ENCODE measurements around the gene RAB5B. TPM values are rescaled to one million over a fixed set of nuclear protein-coding genes. Genes with fewer than 3 reads are reported as not detected.

RAB5B gene
- polyA plus RNA-seq, 3 donors, result 44.0 to 63.0 (median 48.5) TPM

DNA sequence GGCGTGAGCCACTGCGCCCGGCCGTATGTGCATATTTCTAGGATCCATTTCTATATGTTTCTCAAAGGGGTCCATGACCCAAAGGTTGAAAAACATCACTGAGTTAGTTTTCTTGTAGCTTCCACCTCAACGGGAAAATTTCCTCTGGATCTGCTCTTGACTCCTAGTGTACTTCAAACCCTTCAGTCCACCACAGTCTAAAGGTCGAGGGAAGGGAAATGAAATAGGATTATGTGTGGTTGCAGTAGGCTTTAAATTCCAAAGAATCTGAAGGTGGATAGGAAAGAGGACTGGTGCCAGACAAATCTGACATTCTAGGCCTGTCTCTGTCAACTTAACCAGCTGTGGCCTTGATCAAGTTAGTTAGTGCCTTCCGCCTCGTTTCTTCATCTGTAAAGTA, 21.5 kb downstream of the RAB5B start:
- Histone ChIP-seq H3K36me3 (replicated peaks in 1 of 2; ENCODE audit: control insufficient read depth in 1 of 2, insufficient read depth in 2 of 2, low read length in 2 of 2) (peaks cover 43 to 51% of the 10 kb centered on the region in 2 donors), H3K4me3 (replicated peaks in 1 of 3; ENCODE audit: low read depth in 2 of 3, low read length in 3 of 3) (no peak overlapping the region), H3K4me1 (ENCODE audit: control insufficient read depth in 1 of 2, insufficient read depth in 2 of 2, low read length in 2 of 2) (peaks cover 14 to 19% of the 10 kb centered on the region in 2 donors), H3K4me2 (replicated peaks; ENCODE audit: extremely low read depth, low read length, poor library complexity, severe bottlenecking) (no peak overlapping the region), H3K9me3 (replicated peaks in 1 of 2; ENCODE audit: control insufficient read depth in 1 of 2, insufficient read depth in 1 of 2, low read length in 2 of 2) (no peaks in the 10 kb centered on the region), H3K79me2 (ENCODE audit: insufficient read depth, low read length) (peaks cover 6% of the 10 kb centered on the region), H3K27ac (ENCODE audit: low read depth in 1 of 2, low read length in 2 of 2) (no peak overlapping the region), H4K20me1 (ENCODE audit: insufficient read depth, low read length) (no peaks in the 10 kb centered on the region), H3K27me3 (ENCODE audit: control insufficient read depth in 2 of 2, insufficient read depth in 2 of 2, low read length in 2 of 2) (no peaks in the 10 kb centered on the region), H2AFZ (ENCODE audit: insufficient read depth, low read depth, low read length, poor library complexity, severe bottlenecking) (no peak overlapping the region), H3K9ac (ENCODE audit: insufficient read depth, low read length, poor library complexity, severe bottlenecking) (no peak overlapping the region)
- H3K27ac Mint-ChIP-seq, result peak overlapping the region in 1 of 7 donors; percentile 35
- no peak for DNase-seq
- H3K27me3 Mint-ChIP-seq (ENCODE audit: low read depth in 3 of 3), result no peaks in the 10 kb centered on the region
- intact Hi-C loops (cut with micrococcal nuclease), result loop anchor here (5.0 to 10.0 kb wide), 2 partner anchors 47 to 109 kb away; partner anchors contain the start of genes PA2G4 (in 1 of the 2) and RPS26 (in 1 of the 2)
- no peak overlapping the region for H3K4me3 Mint-ChIP-seq
- no peaks in the 10 kb centered on the region for H3K9me3 Mint-ChIP-seq
- TF ChIP-seq, protein P1, sequence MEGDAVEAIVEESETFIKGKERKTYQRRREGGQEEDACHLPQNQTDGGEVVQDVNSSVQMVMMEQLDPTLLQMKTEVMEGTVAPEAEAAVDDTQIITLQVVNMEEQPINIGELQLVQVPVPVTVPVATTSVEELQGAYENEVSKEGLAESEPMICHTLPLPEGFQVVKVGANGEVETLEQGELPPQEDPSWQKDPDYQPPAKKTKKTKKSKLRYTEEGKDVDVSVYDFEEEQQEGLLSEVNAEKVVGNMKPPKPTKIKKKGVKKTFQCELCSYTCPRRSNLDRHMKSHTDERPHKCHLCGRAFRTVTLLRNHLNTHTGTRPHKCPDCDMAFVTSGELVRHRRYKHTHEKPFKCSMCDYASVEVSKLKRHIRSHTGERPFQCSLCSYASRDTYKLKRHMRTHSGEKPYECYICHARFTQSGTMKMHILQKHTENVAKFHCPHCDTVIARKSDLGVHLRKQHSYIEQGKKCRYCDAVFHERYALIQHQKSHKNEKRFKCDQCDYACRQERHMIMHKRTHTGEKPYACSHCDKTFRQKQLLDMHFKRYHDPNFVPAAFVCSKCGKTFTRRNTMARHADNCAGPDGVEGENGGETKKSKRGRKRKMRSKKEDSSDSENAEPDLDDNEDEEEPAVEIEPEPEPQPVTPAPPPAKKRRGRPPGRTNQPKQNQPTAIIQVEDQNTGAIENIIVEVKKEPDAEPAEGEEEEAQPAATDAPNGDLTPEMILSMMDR (IDR thresholded peaks at IDR 0.05), result no peak
- peaks cover 25% of the 10 kb centered on the region for H3K4me1 Mint-ChIP-seq
- H3K36me3 Mint-ChIP-seq, result peaks cover 51 to 61% of the 10 kb centered on the region in 2 donors
- WGBS (ENCODE audit: insufficient coverage), result 93% methylated on average over 3 of the region's 8 CpGs

DNA sequence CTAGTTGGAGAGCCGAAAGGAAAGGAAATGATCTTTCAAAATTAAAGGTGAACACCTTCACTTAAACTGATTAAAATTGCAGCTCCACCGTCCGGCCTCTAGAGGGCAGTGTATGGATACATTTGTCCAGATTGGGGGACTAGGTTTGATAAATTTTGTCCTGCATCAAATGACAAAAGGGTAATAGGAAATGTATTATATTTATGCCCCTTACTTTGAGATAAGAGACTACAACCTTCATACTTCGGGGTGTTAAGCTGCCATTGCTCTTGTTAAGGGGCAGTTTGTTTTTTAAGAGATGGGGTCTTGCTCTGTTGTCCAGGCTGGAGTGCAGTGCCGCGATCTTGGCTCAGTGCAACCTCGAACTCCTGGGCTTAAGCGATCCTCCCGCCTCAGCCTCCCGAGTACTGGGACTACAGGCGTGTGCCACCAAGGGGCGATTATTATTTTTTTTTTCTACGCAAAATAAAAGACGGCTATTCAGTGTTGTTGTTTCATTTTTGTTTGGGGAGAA, 22.4 kb downstream of the RAB5B start:
- WGBS (ENCODE audit: insufficient coverage), result 80% methylated on average over 3 of the region's 14 CpGs
- Mint-ChIP-seq H3K4me3 (peak overlapping the region; percentile 88 to 98), H3K27ac (peak overlapping the region; percentile 86 to 97 (median 91)), H3K4me1 (peaks cover 25% of the 10 kb centered on the region), H3K9me3 (no peaks in the 10 kb centered on the region), H3K36me3 (peaks cover 43 to 55% of the 10 kb centered on the region in 2 donors), H3K27me3 (ENCODE audit: low read depth in 3 of 3) (no peaks in the 10 kb centered on the region)
- Histone ChIP-seq H3K4me1 (ENCODE audit: control insufficient read depth in 1 of 2, insufficient read depth in 2 of 2, low read length in 2 of 2) (peaks cover 14 to 19% of the 10 kb centered on the region in 2 donors), H3K27me3 (ENCODE audit: control insufficient read depth in 2 of 2, insufficient read depth in 2 of 2, low read length in 2 of 2) (no peaks in the 10 kb centered on the region), H2AFZ (ENCODE audit: insufficient read depth, low read depth, low read length, poor library complexity, severe bottlenecking) (peak overlapping the region; percentile 98), H3K79me2 (ENCODE audit: insufficient read depth, low read length) (peaks cover 6% of the 10 kb centered on the region), H3K27ac (ENCODE audit: low read depth in 1 of 2, low read length in 2 of 2) (peak overlapping the region; percentile 50 to 84), H3K4me2 (replicated peaks; ENCODE audit: extremely low read depth, low read length, poor library complexity, severe bottlenecking) (peak overlapping the region; percentile 97), H3K9me3 (replicated peaks in 1 of 2; ENCODE audit: control insufficient read depth in 1 of 2, insufficient read depth in 1 of 2, low read length in 2 of 2) (no peaks in the 10 kb centered on the region), H4K20me1 (ENCODE audit: insufficient read depth, low read length) (no peaks in the 10 kb centered on the region), H3K4me3 (replicated peaks in 1 of 3; ENCODE audit: low read depth in 2 of 3, low read length in 3 of 3) (peak overlapping the region; percentile 51 to 98 (median 90)), H3K9ac (ENCODE audit: insufficient read depth, low read length, poor library complexity, severe bottlenecking) (peak overlapping the region; percentile 69), H3K36me3 (replicated peaks in 1 of 2; ENCODE audit: control insufficient read depth in 1 of 2, insufficient read depth in 2 of 2, low read length in 2 of 2) (peaks cover 34 to 42% of the 10 kb centered on the region in 2 donors)
- DNase-seq, result peak; percentile 43 to 63 (median 59)
- TF ChIP-seq, protein P1 (IDR thresholded peaks at IDR 0.05), result peak; percentile 80
- intact Hi-C loops (cut with micrococcal nuclease), result loop anchor here (2.0 to 10.0 kb wide), 4 partner anchors 33 to 109 kb away; partner anchors contain the start of genes RPS26 (in 2 of the 2) and PA2G4 (in 1 of the 2)
